HepG2 (cell line): ENCODE data around the gene PPP1R2C. TPM values are rescaled to one million over a fixed set of nuclear protein-coding genes. Genes with fewer than 3 reads are reported as not detected.

ENCODE experiments used
- ATAC-seq: fragments of 200-7000 bp; cut with Tn5 transposase; 3 replicates; pipeline ENCODE4 v1.9.1; 2020; ENCODE audit warnings: mild to moderate bottlenecking, moderate library complexity
- BruUV-seq: library from RNA; stranded (reverse); fragments of 400-500 nt; replicated peaks from 2 replicates; lab custom pipeline; 2021; lab: Mats Ljungman, UMichigan
- CTCF ChIA-PET: fragments of 300-600 bp; formaldehyde crosslinking; extraction: SDS; loops from one replicate; lab custom pipeline; 2021; ENCODE audit warnings: low total read pairs, inconsistent platforms, low intra/inter-chr PET ratio; lab: Yijun Ruan, JAX
- POLR2A ChIA-PET: fragments of 350-600 bp; sonication (Branson Sonifier 250); formaldehyde crosslinking; loops from one replicate; lab custom pipeline; 2020; ENCODE audit warnings: antibody characterized with exemption, inconsistent platforms; lab: Yijun Ruan, JAX
- DNase-seq: peaks from one replicate; pipeline ENCODE4 v3.0.0-alpha.2; 2015; ENCODE audit warnings: low spot score
- FAIRE-seq: peaks from 3 replicates; lab custom pipeline; 2011; peaks lifted over from hg19 to GRCh38; lab: Jason Lieb, UNC
- H2AFZ ChIP-seq: one replicate; pipeline ENCODE4 v1.6.1; 2011; ENCODE audit warnings: low read length, inconsistent platforms
- H3K27ac ChIP-seq: fragments of 300-600 bp; 3 replicates; pipeline ENCODE4 v1.8.0; 2011; ENCODE audit warnings: mixed run types, mild to moderate bottlenecking, mixed read lengths, low read length, inconsistent platforms; ENCODE audit not compliant: insufficient read depth; ENCODE audit errors: extremely low read length
- H3K27me3 ChIP-seq, 2 experiments: fragments of 200-600 bp in 1 of 2; 2 replicates in 1 of 2; 3 replicates in 1 of 2; pipeline versions ENCODE4 v1.6.0 to v1.8.0; 2011; ENCODE audit warnings: low read length in 2 of 2, mild to moderate bottlenecking in 2 of 2, moderate library complexity in 2 of 2, inconsistent platforms in 1 of 2; ENCODE audit not compliant: insufficient read depth in 2 of 2, control insufficient read depth in 1 of 2
- H3K36me3 ChIP-seq, 2 experiments: fragments of 200-600 bp in 1 of 2; replicated peaks in 1 of 2; 2 replicates in 1 of 2; 3 replicates in 1 of 2; pipeline versions ENCODE4 v1.5.1 to v1.8.0; 2011; ENCODE audit warnings: low read length in 2 of 2, inconsistent platforms in 1 of 2; ENCODE audit not compliant: insufficient read depth in 2 of 2, control insufficient read depth in 1 of 2
- H3K4me1 ChIP-seq: 2 replicates; pipeline ENCODE4 v1.5.1; 2012; ENCODE audit warnings: low read length, inconsistent platforms; ENCODE audit not compliant: insufficient read depth
- H3K4me2 ChIP-seq: 2 replicates; pipeline ENCODE4 v1.6.0; 2011; ENCODE audit warnings: low read depth, low read length, inconsistent platforms
- H3K4me3 ChIP-seq, 3 experiments: fragments of 200-600 bp in 1 of 3; sonication (generic), shearing (Covaris generic) in 1 of 3; replicated peaks in 1 of 3; 2 replicates each; pipeline ENCODE4 v1.5.1; 2011 to 2016; ENCODE audit warnings: low read length in 3 of 3, inconsistent platforms in 2 of 3, low read depth in 2 of 3, mild to moderate bottlenecking in 2 of 3, control low read depth in 1 of 3, mixed read lengths in 1 of 3; ENCODE audit not compliant: insufficient read depth in 1 of 3
- H3K79me2 ChIP-seq: one replicate; pipeline ENCODE4 v1.6.1; 2011; ENCODE audit warnings: low read length, inconsistent platforms; ENCODE audit not compliant: insufficient read depth
- H3K9ac ChIP-seq: 2 replicates; pipeline ENCODE4 v1.6.0; 2011; ENCODE audit warnings: mild to moderate bottlenecking, low read depth, low read length, inconsistent platforms; ENCODE audit not compliant: insufficient read depth
- H3K9me3 ChIP-seq: 2 replicates; pipeline ENCODE4 v1.5.1; 2012; ENCODE audit warnings: mild to moderate bottlenecking, low read length
- H4K20me1 ChIP-seq: 2 replicates; pipeline ENCODE4 v1.6.0; 2011; ENCODE audit warnings: inconsistent platforms, mild to moderate bottlenecking, low read length, moderate library complexity; ENCODE audit not compliant: insufficient read depth
- ARNT ChIP-seq: fragments of 450-650 bp; IDR thresholded peaks from 2 replicates; pipeline ENCODE4 v1.6.1; 2017
- CEBPG ChIP-seq: IDR thresholded peaks from 2 replicates; pipeline ENCODE4 v1.6.1; 2016
- CREBL2 ChIP-seq: sonication (generic); formaldehyde crosslinking; IDR thresholded peaks from 2 replicates; pipeline ENCODE4 v1.8.1; 2023; ENCODE audit warnings: missing genetic modification reagents, mild to moderate bottlenecking, borderline replicate concordance
- FUBP1 ChIP-seq: sonication (generic); formaldehyde crosslinking; IDR thresholded peaks from 2 replicates; pipeline ENCODE4 v1.5.1; 2020; ENCODE audit warnings: missing genetic modification reagents, mild to moderate bottlenecking, borderline replicate concordance
- NAIF1 ChIP-seq: sonication (generic); formaldehyde crosslinking; IDR thresholded peaks from 2 replicates; pipeline ENCODE4 v1.5.0; 2020; ENCODE audit warnings: mild to moderate bottlenecking, missing genetic modification reagents, borderline replicate concordance
- PLRG1 ChIP-seq: fragments of 450-650 bp; conservative IDR thresholded peaks from 2 replicates; pipeline ENCODE4 v1.6.1; 2016
- SMC3 ChIP-seq: IDR thresholded peaks from 2 replicates; pipeline ENCODE4 v1.6.1; 2011; ENCODE audit warnings: low read length, improper control_type of control experiment
- STAG1 ChIP-seq: sonication (generic); formaldehyde crosslinking; IDR thresholded peaks from 2 replicates; pipeline ENCODE4 v1.4.0; 2020; ENCODE audit warnings: missing genetic modification reagents
- ZBTB37 ChIP-seq: sonication (generic); formaldehyde crosslinking; IDR thresholded peaks from 2 replicates; pipeline ENCODE4 v1.4.0; 2020; ENCODE audit warnings: mild to moderate bottlenecking, missing genetic modification reagents
- ZKSCAN1 ChIP-seq: fragments of 150-350 bp; IDR thresholded peaks from 2 replicates; pipeline ENCODE4 v1.6.1; 2014; ENCODE audit warnings: low read length
- ZKSCAN8 ChIP-seq: IDR thresholded peaks from 2 replicates; pipeline ENCODE4 v1.6.1; 2016; ENCODE audit warnings: borderline replicate concordance, missing genetic modification reagents, missing compliant biosample characterization
- ZNF207 ChIP-seq: fragments of 450-650 bp; IDR thresholded peaks from 2 replicates; pipeline ENCODE4 v1.6.1; 2016; ENCODE audit warnings: antibody characterized with exemption, borderline replicate concordance
- ZNF263 ChIP-seq: sonication (generic); formaldehyde crosslinking; IDR thresholded peaks from 2 replicates; pipeline ENCODE4 v1.4.0; 2020; ENCODE audit warnings: missing genetic modification reagents
- ZNF451 ChIP-seq: sonication (generic); formaldehyde crosslinking; IDR thresholded peaks from 2 replicates; pipeline ENCODE4 v1.5.0; 2020; ENCODE audit warnings: mild to moderate bottlenecking, missing genetic modification reagents
- ZNF598 ChIP-seq: sonication (generic); formaldehyde crosslinking; IDR thresholded peaks from 2 replicates; pipeline ENCODE4 v1.5.1; 2020; ENCODE audit warnings: mild to moderate bottlenecking, missing genetic modification reagents, borderline replicate concordance
- ZNF720 ChIP-seq: sonication (generic); formaldehyde crosslinking; IDR thresholded peaks from 2 replicates; pipeline ENCODE4 v1.4.0; 2020; ENCODE audit warnings: missing genetic modification reagents
- ZSCAN5A ChIP-seq: sonication (generic); formaldehyde crosslinking; IDR thresholded peaks from 2 replicates; pipeline ENCODE4 v1.8.0; 2022; ENCODE audit warnings: mild to moderate bottlenecking, missing genetic modification reagents, borderline replicate concordance
- WGBS: methylation state at CpG from one replicate; pipeline ENCODE4 v1.1.6; 2017; ENCODE audit warnings: low lambda C conversion rate; 5-methylcytosine and 5-hydroxymethylcytosine counted together
- in situ Hi-C: cut with HindIII; loops from 2 replicates; pipeline ENCODE4 v1.10.0; 2017; ENCODE audit warnings: low pct_unique_long_range_greater_than_20kb; ENCODE audit not compliant: extremely low pct_ligation_motif_present
- intact Hi-C: fragments of 100-400 bp; cut with micrococcal nuclease; formaldehyde crosslinking; loops from one replicate; pipeline ENCODE4 v1.10.0; 2022; ENCODE audit not compliant: unreplicated experiment
- polyA plus RNA-seq, 8 experiments: library from polyadenylated mRNA; depleted of rRNA in 3 of 8; stranded (reverse) in 7 of 8; unstranded in 1 of 8; fragments of >200 nt; fragmentation: Illumina TruSeq in 4 of 8; extraction: Trizol in 4 of 8; gene quantifications; 2 replicates each; pipeline versions ENCODE4 v1.2.1 to v1.2.3, GENCODE V29; 2011 to 2016; ENCODE audit warnings: low read depth in 4 of 8, missing spikeins in 1 of 8, mixed read lengths in 1 of 8; ENCODE audit not compliant: insufficient read depth in 1 of 8
- total RNA-seq, 5 experiments: library from RNA; depleted of rRNA; stranded (reverse); fragments of >200 nt; fragmentation: Illumina TruSeq; extraction: Trizol; gene quantifications; 2 replicates each; pipeline ENCODE4 v1.2.3, GENCODE V29; 2016; ENCODE audit warnings: low read depth in 1 of 5

The PPP1R2C gene
- total and polyA plus RNA-seq, 2 of the 13 experiments (the other 11 are each of a cell fraction or from before 2014, with no cell fraction given): not detected

- H3K9ac ChIP-seq: no peak overlapping the region
- no peak overlapping the region for H2AFZ ChIP-seq
- no peak for DNase-seq
- H3K4me1 ChIP-seq: no peaks in the 10 kb centered on the region
- ATAC-seq: no peak
- no peak overlapping the region for H3K4me3 ChIP-seq
- CTCF ChIA-PET: no interaction called here
- no peaks in the 10 kb centered on the region for H3K9me3 ChIP-seq
- H3K36me3 ChIP-seq: no peaks in the 10 kb centered on the region
- no peaks in the 10 kb centered on the region for H4K20me1 ChIP-seq
- WGBS: 0% methylated on average over 1 of the region's 2 CpGs
- intact Hi-C loops (no loop called here), in situ Hi-C loops (no loop called here)
- no peak overlapping the region for H3K27ac ChIP-seq
- H3K4me2 ChIP-seq: no peak overlapping the region
- H3K27me3 ChIP-seq: no peaks in the 10 kb centered on the region
- no peaks in the 10 kb centered on the region for H3K79me2 ChIP-seq
- FAIRE-seq: no peak
- BruUV-seq: no TSS peak
- TF ChIP-seq ZNF720 (CRISPR knock-in tag): no peak
- TF ChIP-seq NAIF1 (CRISPR knock-in tag): no peak
- TF ChIP-seq ZKSCAN1: no peak
- no peak for TF ChIP-seq STAG1
- TF ChIP-seq ZBTB37 (CRISPR knock-in tag): no peak
- TF ChIP-seq ZKSCAN8 (CRISPR knock-in tag): no peak
- TF ChIP-seq, all 625 proteins: peak for 0
- POLR2A ChIA-PET: no interaction called here
These were observed 31.6 kb upstream of the PPP1R2C start for GRCh38 chrX:42809569-42809968.

GRCh38 chrX:42807393-42807792 lies 29.4 kb upstream of the PPP1R2C start:
- ATAC-seq: no peak
- no TSS peak for BruUV-seq
- H3K79me2 ChIP-seq: no peaks in the 10 kb centered on the region
- no peaks in the 10 kb centered on the region for H4K20me1 ChIP-seq
- no peak for DNase-seq
- H3K27me3 ChIP-seq: no peaks in the 10 kb centered on the region
- in situ Hi-C loops: no loop called here
- ChIA-PET POLR2A (no interaction called here), CTCF (no interaction called here)
- H3K36me3 ChIP-seq: no peaks in the 10 kb centered on the region
- no peak overlapping the region for H3K27ac ChIP-seq
- H3K4me3 ChIP-seq: no peak overlapping the region
- intact Hi-C loops: no loop called here
- H3K9ac ChIP-seq: no peak overlapping the region
- H3K9me3 ChIP-seq: no peaks in the 10 kb centered on the region
- H3K4me1 ChIP-seq: no peaks in the 10 kb centered on the region
- no peak overlapping the region for H2AFZ ChIP-seq
- WGBS: 79% methylated on average over 1 of the region's 1 CpG
- H3K4me2 ChIP-seq: no peak overlapping the region
- no peak for FAIRE-seq
- TF ChIP-seq ZNF451 (CRISPR knock-in tag) (no peak), ARNT (no peak), NAIF1 (CRISPR knock-in tag) (no peak), ZSCAN5A (CRISPR knock-in tag) (no peak), CEBPG (CRISPR knock-in tag) (no peak), ZNF598 (CRISPR knock-in tag) (no peak), ZNF263 (CRISPR knock-in tag) (no peak), FUBP1 (CRISPR knock-in tag) (no peak), PLRG1 (no peak), SMC3 (no peak), CREBL2 (no peak), ZNF207 (no peak)
